Umbilical cord (tissue), 2 donors: ENCODE measurements around the gene STN1. TPM values are rescaled to one million over a fixed set of nuclear protein-coding genes. Genes with fewer than 3 reads are reported as not detected.

Experiments used
- DNase-seq: peaks from one replicate; pipeline ENCODE4 v3.0.0-alpha.2; 2015; ENCODE audit warnings: low spot score
- total RNA-seq: library from RNA; depleted of rRNA; stranded (reverse); fragments of >200 nt; gene quantifications from one replicate; pipeline ENCODE4 v1.2.3, GENCODE V29; 2014; ENCODE audit warnings: low replicate concordance; ENCODE audit not compliant: insufficient read depth

Gene STN1
- total RNA-seq, 1 donor from 2014 or later = 28.6 TPM

DNA sequence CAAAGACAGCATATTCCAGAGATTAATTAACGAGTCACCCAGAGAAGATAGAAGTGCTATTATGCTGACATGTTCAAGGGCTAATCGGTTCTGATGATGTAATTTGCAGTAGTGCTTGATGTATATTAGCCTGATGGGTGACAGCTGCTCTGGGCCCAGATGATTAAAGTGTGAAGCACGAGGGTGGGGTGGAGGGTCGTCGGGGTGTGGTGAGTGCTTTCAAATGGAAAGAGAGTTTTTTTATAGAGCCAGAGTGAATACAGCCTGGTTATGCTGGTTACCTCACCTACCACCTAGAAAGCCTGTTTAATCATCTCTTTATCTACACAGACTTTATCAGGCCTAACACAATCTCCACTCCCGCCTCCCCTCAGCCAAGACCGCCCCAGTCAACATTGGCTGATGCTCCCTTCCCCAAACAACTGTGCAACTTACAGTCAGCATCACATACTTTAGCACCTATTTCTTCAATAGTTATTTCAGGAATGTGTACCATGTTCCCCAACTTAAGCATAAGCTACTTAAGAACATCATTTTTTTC is 11.5 kb upstream of the STN1 start:
- no peak for DNase-seq

DNA sequence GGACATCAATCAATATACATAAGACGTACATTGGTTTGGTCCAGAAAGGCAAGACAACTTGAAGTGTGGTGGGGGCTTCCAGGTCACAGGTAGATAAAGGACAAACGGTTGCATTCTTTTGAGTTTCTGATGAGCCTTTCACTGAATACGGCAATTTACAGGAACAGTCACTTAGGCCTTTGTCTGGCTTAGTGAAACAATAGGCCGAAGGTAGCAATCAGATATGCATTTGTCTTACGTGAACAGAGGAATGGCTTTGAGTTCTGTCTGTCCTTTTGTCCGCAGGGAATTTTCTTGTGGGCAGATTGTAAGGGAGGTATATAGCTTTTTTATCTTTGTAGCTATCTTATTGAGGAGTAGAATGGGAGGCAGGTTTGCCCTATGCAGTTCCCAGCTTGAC is 10.8 kb upstream of the STN1 start:
- no peak for DNase-seq

GRCh38 chr10:103926722-103927319 is 8.8 kb upstream of the STN1 start:
- no peak for DNase-seq

- no peak for DNase-seq
These were observed 7.6 kb upstream of the STN1 start for GRCh38 chr10:103925591-103925990.

- DNase-seq = no peak
These were observed 5.5 kb upstream of the STN1 start for GRCh38 chr10:103923502-103923901.

GRCh38 chr10:103922659-103923058 is 4.7 kb upstream of the STN1 start:
- DNase-seq = no peak

DNA sequence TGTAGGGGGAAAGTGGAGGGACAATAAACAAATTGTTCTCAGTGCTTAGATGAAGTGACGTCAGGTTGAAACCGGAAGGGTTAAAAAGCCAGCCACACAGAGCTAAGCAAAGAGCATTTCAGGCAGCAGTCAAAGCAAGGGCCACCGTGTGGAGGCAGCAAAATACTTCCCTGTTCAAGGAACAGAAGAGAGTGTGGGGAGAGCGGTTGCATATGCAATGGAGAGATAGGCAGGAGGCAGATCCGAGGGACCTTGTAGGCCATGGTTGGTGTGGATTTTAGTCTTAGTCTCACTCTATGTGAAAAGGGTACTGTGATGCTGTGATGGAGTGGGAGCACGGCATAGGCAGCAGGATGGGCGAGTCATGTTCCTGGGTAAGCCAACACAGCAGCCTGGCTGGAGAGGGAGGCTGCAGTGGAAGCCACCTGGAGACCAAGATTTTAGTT is 3.8 kb upstream of the STN1 start:
- peak; percentile 30 for DNase-seq

GRCh38 chr10:103921248-103921647 is 3.3 kb upstream of the STN1 start:
- no peak for DNase-seq

DNA sequence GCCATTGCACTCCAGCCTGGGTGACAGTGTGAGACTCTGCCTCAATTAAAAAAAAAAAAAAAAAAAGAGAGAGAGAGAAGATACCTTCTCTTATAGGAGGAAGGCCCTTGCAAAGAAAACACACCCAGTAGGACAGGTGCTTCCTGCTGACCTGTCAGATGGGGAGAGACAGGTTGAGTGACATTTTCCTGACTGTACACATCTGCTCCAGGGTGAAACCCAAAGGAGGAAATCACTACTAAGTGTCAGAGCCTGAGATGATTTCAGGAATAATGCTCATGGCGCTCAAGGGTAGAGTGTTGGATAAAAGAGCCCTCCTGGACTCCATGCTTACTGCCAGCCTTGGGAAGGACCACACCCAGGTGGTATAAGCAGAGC is 1.7 kb upstream of the STN1 start:
- no peak for DNase-seq

DNA sequence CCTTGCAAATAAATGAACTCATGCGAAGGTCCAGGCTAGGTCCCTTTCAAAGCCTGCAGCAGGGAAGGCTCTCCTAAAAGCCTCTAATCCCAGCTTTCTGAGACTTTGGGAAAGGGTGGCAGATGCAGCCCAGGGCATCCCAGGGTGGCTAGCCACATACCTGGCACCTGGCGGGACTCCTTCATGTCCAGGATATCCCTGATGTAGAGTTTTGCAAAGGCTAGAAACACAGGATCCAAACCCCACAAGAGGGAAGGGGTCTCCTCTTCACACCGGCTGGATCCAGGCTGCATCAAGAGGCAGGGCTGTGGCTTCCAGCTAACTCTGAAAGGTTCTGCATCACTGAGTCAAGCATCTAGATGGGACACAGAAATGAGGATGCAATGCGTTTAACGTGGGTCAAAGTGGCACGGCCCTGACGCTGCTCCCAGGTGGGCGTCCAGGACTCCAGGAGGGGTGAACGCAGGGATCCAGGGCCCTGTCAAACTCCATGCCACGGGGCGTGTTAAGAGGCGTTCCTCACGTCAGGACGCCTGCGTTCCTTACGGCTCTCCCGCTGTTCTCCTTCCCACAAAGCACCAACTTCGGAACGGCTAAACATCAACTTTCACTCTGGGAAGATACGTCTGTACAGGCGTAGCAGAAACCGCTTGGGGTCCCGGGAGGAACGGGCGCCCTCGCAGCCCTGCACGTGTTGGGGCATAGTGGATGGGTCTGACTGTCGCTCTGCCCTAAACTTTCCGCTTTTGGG is 507 bp downstream of the STN1 start:
- peak; percentile 30 for DNase-seq

- no peak for DNase-seq
These were observed 1.1 kb downstream of the STN1 start for GRCh38 chr10:103916876-103917275.

GRCh38 chr10:103916254-103916653 is 1.7 kb downstream of the STN1 start:
- DNase-seq = no peak

DNA sequence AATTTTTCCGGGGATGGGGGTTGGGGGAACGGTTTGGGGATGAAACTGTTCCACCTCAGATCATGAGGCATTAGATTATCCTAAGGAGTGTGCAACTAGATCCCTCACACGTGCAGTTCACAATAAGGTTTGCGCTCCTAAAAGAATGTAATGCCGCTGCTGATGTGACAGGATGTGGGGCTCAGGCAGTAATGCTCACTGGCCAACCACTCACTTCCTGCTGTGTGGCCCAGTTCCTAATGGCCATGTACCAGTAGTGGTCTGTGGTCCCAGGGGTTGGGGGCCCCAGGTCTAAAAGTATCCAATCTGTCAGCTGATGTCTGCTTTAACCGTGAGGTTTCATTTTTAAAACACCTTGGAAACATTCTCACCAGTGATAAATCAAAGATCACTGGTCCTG is 2.2 kb downstream of the STN1 start:
- no peak for DNase-seq

DNA sequence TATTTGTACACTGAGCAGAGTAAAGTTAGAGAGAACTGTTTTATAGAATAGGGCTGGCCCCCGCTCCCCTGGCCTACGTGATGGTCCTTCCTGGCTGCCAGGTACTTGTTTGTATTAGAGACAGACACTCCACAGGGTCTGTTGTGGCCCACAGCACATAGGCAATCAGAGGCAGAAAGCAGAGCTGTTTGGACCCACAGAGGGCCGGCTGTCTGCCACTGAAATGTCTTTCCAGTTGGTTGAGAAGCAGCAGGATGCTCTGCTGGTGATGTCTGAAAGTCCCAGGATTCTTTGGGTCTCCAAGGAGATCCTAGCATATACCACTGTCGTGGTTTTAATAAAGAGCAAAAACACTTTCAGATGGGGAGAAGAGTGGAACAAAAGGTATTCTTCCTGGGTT is 5.2 kb downstream of the STN1 start:
- DNase-seq = no peak

DNA sequence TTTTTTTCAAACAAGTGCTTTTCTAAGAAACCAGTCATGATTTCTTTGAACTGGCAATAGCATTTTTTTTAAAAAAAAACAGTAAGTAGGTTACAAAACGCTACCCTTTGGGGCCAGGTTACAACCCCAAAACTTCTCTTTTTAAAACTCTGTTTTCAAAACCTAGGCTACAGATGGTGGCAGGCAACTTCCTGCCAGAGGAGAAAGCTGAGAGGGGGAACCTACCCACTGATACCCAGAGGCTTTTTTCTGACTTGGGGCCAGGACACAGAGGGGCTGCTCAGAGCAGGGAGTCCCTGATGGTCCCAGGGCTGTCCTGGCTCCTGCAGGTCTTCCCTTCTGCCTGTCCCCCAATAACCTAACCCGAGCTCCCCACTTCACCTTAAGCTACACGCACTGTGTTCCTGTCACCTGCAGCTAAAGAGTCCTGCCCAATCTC is 6.9 kb downstream of the STN1 start:
- DNase-seq = no peak

GRCh38 chr10:103910442-103911012 is 7.5 kb downstream of the STN1 start:
- no peak for DNase-seq

DNA sequence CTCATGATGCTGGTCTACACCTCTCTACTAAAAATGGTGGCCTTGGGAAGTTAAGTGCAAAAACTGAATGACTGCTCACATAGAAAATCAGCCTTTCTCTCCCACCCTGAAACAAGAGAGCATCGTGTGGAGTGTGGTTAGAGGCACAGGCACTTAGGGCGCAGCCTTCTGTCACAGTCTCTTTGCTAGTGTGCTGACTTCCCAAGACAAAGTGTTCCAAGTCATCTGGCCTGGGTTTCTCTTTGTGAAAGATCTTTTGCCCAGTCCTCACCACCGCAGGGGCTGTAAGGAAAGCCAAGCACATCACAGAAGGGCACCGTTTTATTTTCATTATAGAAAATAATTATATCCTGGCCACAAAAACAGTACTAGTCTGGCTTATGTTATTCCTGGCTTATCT is 12.5 kb downstream of the STN1 start:
- no peak for DNase-seq

DNA sequence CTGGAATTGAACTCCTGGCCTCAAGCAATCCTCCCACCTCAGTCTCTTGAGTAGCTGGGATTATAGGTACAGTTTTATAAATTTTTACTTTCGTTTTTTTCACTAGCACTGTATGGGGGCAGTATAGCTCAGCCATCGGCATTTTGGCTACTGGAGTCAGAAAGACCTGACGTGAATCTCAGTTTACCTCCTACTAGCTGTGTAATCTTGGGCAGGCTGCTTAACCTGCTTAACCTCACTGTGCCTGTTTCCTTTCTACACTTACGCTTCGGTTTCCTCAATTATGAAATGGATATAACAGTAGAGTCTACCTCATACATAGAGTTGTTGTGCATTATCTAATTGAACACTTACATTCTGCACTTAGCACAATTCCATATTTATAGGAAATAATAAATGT is 16.7 kb downstream of the STN1 start:
- no peak for DNase-seq

GRCh38 chr10:103899312-103899711 is 18.7 kb downstream of the STN1 start:
- DNase-seq = no peak

DNA sequence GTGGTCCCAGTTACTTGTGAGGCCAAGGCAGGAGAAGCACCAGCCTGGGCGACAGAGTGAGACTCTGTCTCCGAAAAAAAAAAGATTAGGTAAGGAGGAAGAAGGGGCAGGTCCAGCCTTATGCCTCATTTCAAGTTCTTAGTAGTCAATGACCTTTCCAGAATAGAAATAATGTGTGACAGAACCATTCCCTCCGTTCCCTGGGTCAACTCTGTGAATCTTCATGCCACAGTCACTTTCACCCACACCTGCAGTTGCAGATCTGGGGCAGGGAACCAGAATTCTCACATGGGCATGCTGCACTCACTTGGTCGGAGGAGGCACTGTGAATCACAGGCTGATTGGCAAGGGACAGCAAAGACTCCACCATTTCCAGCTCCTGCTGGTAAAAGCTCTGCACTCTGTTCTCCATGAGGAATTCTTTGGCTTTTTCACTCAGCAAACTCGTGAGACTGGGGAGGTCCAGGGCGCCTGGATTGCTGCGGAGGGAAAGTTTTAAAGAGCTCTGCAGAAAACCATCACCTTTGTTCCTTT is 20.7 kb downstream of the STN1 start:
- DNase-seq = no peak

DNA sequence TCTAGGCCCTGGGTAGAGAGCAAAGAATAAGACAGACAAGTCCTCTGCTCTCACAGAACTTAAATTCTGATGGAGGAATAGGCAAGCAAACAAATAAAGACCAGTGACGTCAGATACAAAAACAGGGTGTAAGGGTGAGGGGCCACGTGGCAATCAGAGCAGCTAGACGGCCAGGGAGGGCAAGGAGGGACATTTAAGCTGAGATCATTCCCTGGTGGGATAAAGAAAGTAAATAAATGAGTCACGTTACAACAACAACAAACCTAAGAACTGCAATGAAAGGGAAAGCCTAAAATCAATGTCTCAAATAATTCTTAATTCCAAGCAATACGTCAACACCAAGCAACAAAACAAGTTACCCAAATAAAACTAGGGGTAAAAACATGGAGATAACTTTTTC is 21.8 kb downstream of the STN1 start:
- no peak for DNase-seq

- DNase-seq = no peak
These were observed 22.4 kb downstream of the STN1 start for GRCh38 chr10:103895411-103896186.
